ENCODE results near the gene ABCB6. TPM values are rescaled to one million over a fixed set of nuclear protein-coding genes. Genes with fewer than 3 reads are reported as not detected.

The ABCB6 gene
- total and polyA plus RNA-seq, 2 donors (not counting 1 experiment from before 2014, with no cell fraction given) = 12.5 to 49.5 TPM

- H3K9me3 ChIP-seq (ENCODE audit: control insufficient read depth, insufficient read depth, low read depth, low read length) = no peaks in the 10 kb centered on the region
- peak in 1 of 2 donors; percentile 50 for DNase-seq (ENCODE audit: low read depth in 2 of 2)
- H3K79me2 ChIP-seq (ENCODE audit: control insufficient read depth, insufficient read depth, low read length) = no peaks in the 10 kb centered on the region
- peak within 1 kb of the TSS; percentile 67 for H2AFZ ChIP-seq (ENCODE audit: low read length)
- peaks cover 23% of the 10 kb centered on the region for H3K4me1 ChIP-seq (ENCODE audit: control insufficient read depth, extremely low read depth, insufficient read depth, low read length)
- peak within 1 kb of the TSS; percentile 98 for H3K4me2 ChIP-seq (ENCODE audit: extremely low read depth, insufficient read depth, low read length)
- H3K27ac ChIP-seq (ENCODE audit: insufficient read depth, low read length) = peak within 1 kb of the TSS; percentile 10
- H3K27me3 ChIP-seq (ENCODE audit: control insufficient read depth, insufficient read depth, low read length) = peaks cover 12% of the 10 kb centered on the region
- no peaks in the 10 kb centered on the region for H4K20me1 ChIP-seq (ENCODE audit: control insufficient read depth, extremely low read depth, insufficient read depth, low read length)
- H3K4me3 ChIP-seq (replicated peaks in 1 of 4; ENCODE audit: control extremely low read depth in 1 of 4, insufficient read depth in 1 of 4, low read depth in 3 of 4, low read length in 4 of 4) = peak within 1 kb of the TSS; percentile 39 to 66 (median 52)
- peak within 1 kb of the TSS; percentile 40 for H3K9ac ChIP-seq (ENCODE audit: insufficient read depth, low read length)
- TF ChIP-seq EZH2 (IDR thresholded peaks at IDR 0.05; ENCODE audit: low read length, missing control alignments) (no peak), CTCF (conservative IDR thresholded peaks at IDR 0.05 in 1 of 2, IDR thresholded peaks at IDR 0.05 in 1 of 2; ENCODE audit: low read depth in 1 of 2, low read length in 2 of 2) (no peak)
- peaks cover 8% of the 10 kb centered on the region for H3K36me3 ChIP-seq (ENCODE audit: control insufficient read depth, insufficient read depth, low read length)
These were observed 34.4 kb upstream of the ABCB6 start, which contains the start of gene TUBA4B for GRCh38 chr2:219252900-219253752. Gene TUBA4B, plus strand, starts transcription at chr2:219253243. Its CDS starts 165 bp downstream, at chr2:219253408.

- TF ChIP-seq EZH2 (IDR thresholded peaks at IDR 0.05; ENCODE audit: low read length, missing control alignments) = peak; percentile 54
- TF ChIP-seq CTCF (conservative IDR thresholded peaks at IDR 0.05 in 1 of 2, IDR thresholded peaks at IDR 0.05 in 1 of 2; ENCODE audit: low read depth in 1 of 2, low read length in 2 of 2) = no peak
- peaks cover 12% of the 10 kb centered on the region for H3K27me3 ChIP-seq (ENCODE audit: control insufficient read depth, insufficient read depth, low read length)
- H3K27ac ChIP-seq (ENCODE audit: insufficient read depth, low read length) = no peak overlapping the region
- H4K20me1 ChIP-seq (ENCODE audit: control insufficient read depth, extremely low read depth, insufficient read depth, low read length) = no peaks in the 10 kb centered on the region
- peaks cover 9% of the 10 kb centered on the region for H3K36me3 ChIP-seq (ENCODE audit: control insufficient read depth, insufficient read depth, low read length)
- H3K9me3 ChIP-seq (ENCODE audit: control insufficient read depth, insufficient read depth, low read depth, low read length) = no peaks in the 10 kb centered on the region
- no peak for DNase-seq (ENCODE audit: low read depth in 2 of 2)
- H3K4me2 ChIP-seq (ENCODE audit: extremely low read depth, insufficient read depth, low read length) = peak overlapping the region; percentile 98
- H3K4me1 ChIP-seq (ENCODE audit: control insufficient read depth, extremely low read depth, insufficient read depth, low read length) = peaks cover 23% of the 10 kb centered on the region
- H3K9ac ChIP-seq (ENCODE audit: insufficient read depth, low read length) = no peak overlapping the region
- no peak overlapping the region for H2AFZ ChIP-seq (ENCODE audit: low read length)
- H3K79me2 ChIP-seq (ENCODE audit: control insufficient read depth, insufficient read depth, low read length) = peaks cover under 1% of the 10 kb centered on the region
- H3K4me3 ChIP-seq (replicated peaks in 1 of 4; ENCODE audit: control extremely low read depth in 1 of 4, insufficient read depth in 1 of 4, low read depth in 3 of 4, low read length in 4 of 4) = peak overlapping the region; percentile 7 to 66 (median 42)
These were observed 33.8 kb upstream of the ABCB6 start for GRCh38 chr2:219252570-219252899.

- Histone ChIP-seq H4K20me1 (ENCODE audit: control insufficient read depth, extremely low read depth, insufficient read depth, low read length) (no peaks in the 10 kb centered on the region), H3K4me3 (replicated peaks in 1 of 4; ENCODE audit: control extremely low read depth in 1 of 4, insufficient read depth in 1 of 4, low read depth in 3 of 4, low read length in 4 of 4) (no peak overlapping the region), H3K27me3 (ENCODE audit: control insufficient read depth, insufficient read depth, low read length) (peaks cover 12% of the 10 kb centered on the region), H3K36me3 (ENCODE audit: control insufficient read depth, insufficient read depth, low read length) (peaks cover 12% of the 10 kb centered on the region), H3K4me2 (ENCODE audit: extremely low read depth, insufficient read depth, low read length) (no peak overlapping the region), H3K4me1 (ENCODE audit: control insufficient read depth, extremely low read depth, insufficient read depth, low read length) (peaks cover 23% of the 10 kb centered on the region), H3K79me2 (ENCODE audit: control insufficient read depth, insufficient read depth, low read length) (peaks cover 2% of the 10 kb centered on the region), H3K9ac (ENCODE audit: insufficient read depth, low read length) (no peak overlapping the region), H3K27ac (ENCODE audit: insufficient read depth, low read length) (no peak overlapping the region), H3K9me3 (ENCODE audit: control insufficient read depth, insufficient read depth, low read depth, low read length) (no peaks in the 10 kb centered on the region), H2AFZ (ENCODE audit: low read length) (no peak overlapping the region)
- no peak for TF ChIP-seq EZH2 (IDR thresholded peaks at IDR 0.05; ENCODE audit: low read length, missing control alignments)
- TF ChIP-seq CTCF (conservative IDR thresholded peaks at IDR 0.05 in 1 of 2, IDR thresholded peaks at IDR 0.05 in 1 of 2; ENCODE audit: low read depth in 1 of 2, low read length in 2 of 2) = no peak
- DNase-seq (ENCODE audit: low read depth in 2 of 2) = no peak
These were observed 33.3 kb upstream of the ABCB6 start for GRCh38 chr2:219252084-219252483.

Measured in fibroblast of lung (primary cell).